Superior temporal gyrus (tissue), 1 donor: Measurements from ENCODE around the gene NELFB.

Experiments
- DNase-seq: peaks from one replicate; pipeline ENCODE4 v3.0.0-alpha.2; 2016; ENCODE audit errors: extremely low spot score

NELFB gene

GRCh38 chr9:137254624-137255447 is at the start of gene NELFB:
NELFB (plus strand) TSS chr9:137255327.
- DNase-seq = peak; percentile 88

GRCh38 chr9:137206602-137207001 is 48.5 kb upstream of the NELFB start:
- no peak for DNase-seq

- DNase-seq = no peak
Observed at GRCh38 chr9:137211532-137211931, 43.6 kb upstream of the NELFB start.

- no peak for DNase-seq
Observed at GRCh38 chr9:137212520-137212919, 42.6 kb upstream of the NELFB start.

GRCh38 chr9:137213160-137214060 is 41.7 kb upstream of the NELFB start:
- DNase-seq = no peak

- DNase-seq = no peak
Observed at GRCh38 chr9:137214620-137215019, 40.5 kb upstream of the NELFB start.

- no peak for DNase-seq
Observed at GRCh38 chr9:137215196-137215986, 39.7 kb upstream of the NELFB start.

- no peak for DNase-seq
Observed at GRCh38 chr9:137216188-137216965, 38.8 kb upstream of the NELFB start.

- no peak for DNase-seq
Observed at GRCh38 chr9:137217276-137218211, 37.6 kb upstream of the NELFB start.

- DNase-seq = no peak
Observed at GRCh38 chr9:137218212-137218753, 36.8 kb upstream of the NELFB start.

GRCh38 chr9:137218754-137219271 is 36.3 kb upstream of the NELFB start:
- DNase-seq = no peak

GRCh38 chr9:137219757-137220316 is 35.3 kb upstream of the NELFB start:
- DNase-seq = no peak

- no peak for DNase-seq
Observed at GRCh38 chr9:137220317-137221094, 34.6 kb upstream of the NELFB start.

GRCh38 chr9:137221095-137221505 is 34.0 kb upstream of the NELFB start:
- DNase-seq = no peak

- no peak for DNase-seq
Observed at GRCh38 chr9:137221506-137222111, 33.5 kb upstream of the NELFB start.

- no peak for DNase-seq
Observed at GRCh38 chr9:137222190-137223077, 32.7 kb upstream of the NELFB start, which contains the start of gene RNF208. RNF208 (minus strand) TSS chr9:137222240; CDS start chr9:137221212, 1,028 bp downstream.
